Measurements from ENCODE around the gene ZAR1L.
"Not testable (repeated sequence)": the region's sequence is repeated elsewhere in the genome, so short reads cannot be mapped to it uniquely, and the experiment has no call there.

- TF ChIP-seq CTCF (IDR thresholded peaks at IDR 0.05; ENCODE audit: low read depth, low read length) = not testable (repeated sequence)
- TF ChIP-seq, protein P1, sequence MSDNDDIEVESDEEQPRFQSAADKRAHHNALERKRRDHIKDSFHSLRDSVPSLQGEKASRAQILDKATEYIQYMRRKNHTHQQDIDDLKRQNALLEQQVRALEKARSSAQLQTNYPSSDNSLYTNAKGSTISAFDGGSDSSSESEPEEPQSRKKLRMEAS (IDR thresholded peaks at IDR 0.05; ENCODE audit: low read depth, low read length) = not testable (repeated sequence)
These were observed 35.8 kb upstream of the ZAR1L start for GRCh38 chr13:32350839-32351441.
